ENCODE measurements around the gene MED27. TPM values are rescaled to one million over a fixed set of nuclear protein-coding genes. Genes with fewer than 3 reads are reported as not detected.
A peak's percentile ranks its signal among the peaks of the same experiment; 100 is the strongest.

Gene MED27
- total and polyA plus RNA-seq, 9 of the 15 experiments (the other 6 are each of a cell fraction or from before 2014, with no cell fraction given): 24.4 to 91.0 (median 36.1) TPM

DNA sequence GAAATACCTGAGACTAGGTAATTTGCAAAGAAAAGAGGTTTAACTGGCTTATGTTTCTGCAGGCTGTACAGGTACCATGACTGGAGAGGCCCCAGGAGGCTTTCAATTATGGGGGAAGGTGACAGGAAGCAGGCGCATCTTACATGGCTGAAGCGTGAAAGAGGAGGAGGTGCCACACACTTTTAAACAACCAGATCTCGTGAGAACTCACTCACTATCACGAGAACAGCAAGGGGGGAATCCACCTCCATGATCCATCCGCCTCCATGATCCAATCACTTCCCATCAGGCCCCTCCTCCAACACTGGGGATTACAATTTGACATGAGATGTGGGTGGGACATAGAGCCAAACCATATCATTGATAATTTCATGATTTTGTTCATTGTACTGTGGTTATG is 2.5 kb upstream of the MED27 start:
- no TSS peak for BruUV-seq (replicated peaks)
- Histone ChIP-seq H3K27ac (ENCODE audit: extremely low read depth, low read depth, low read length) (no peak overlapping the region), H3K9me1 (ENCODE audit: control insufficient read depth, insufficient read depth, low read length) (no peaks in the 10 kb centered on the region), H2AFZ (ENCODE audit: low read depth, low read length) (peak overlapping the region; percentile 40; the same call in 1 of the 2 replicates), H3K79me2 (ENCODE audit: control insufficient read depth, insufficient read depth, low read length) (peaks cover 23% of the 10 kb centered on the region), H3K9me3 (replicated peaks; ENCODE audit: control insufficient read depth, insufficient read depth, low read depth, low read length) (no peaks in the 10 kb centered on the region), H3K27me3 (ENCODE audit: control insufficient read depth in 2 of 2, insufficient read depth in 2 of 2, low read length in 2 of 2) (peaks cover 10 to 17% of the 10 kb centered on the region in 2 experiments), H3K9ac (ENCODE audit: insufficient read depth in 1 of 2, low read depth in 2 of 2, low read length in 2 of 2) (no peak overlapping the region), H4K20me1 (replicated peaks; ENCODE audit: control insufficient read depth, insufficient read depth, low read length) (no peaks in the 10 kb centered on the region), H3K4me2 (ENCODE audit: insufficient read depth, low read length) (no peak overlapping the region), H3K4me1 (replicated peaks in 1 of 2; ENCODE audit: control insufficient read depth in 2 of 2, insufficient read depth in 2 of 2, low read length in 2 of 2) (peaks cover 0 to 7% of the 10 kb centered on the region in 2 experiments; a peak in 2 of 5 replicates), H3K36me3 (ENCODE audit: control insufficient read depth, insufficient read depth, low read length) (peaks cover 10% of the 10 kb centered on the region; the same call in 2 of the 3 replicates), H3K4me3 (no peak overlapping the region)
- POLR2A ChIA-PET: interaction anchor here (0.6 kb wide), 1 partner anchor 42 kb away, joined by 3 read pairs; no protein-coding TSS in a partner anchor
- WGBS (ENCODE audit: insufficient coverage, low coverage, missing lambda C conversion rate): 22% methylated on average over 5 of the region's 5 CpGs
- no peak for FAIRE-seq
- peak; percentile 90 for TF ChIP-seq CHD2 (IDR thresholded peaks at IDR 0.05; ENCODE audit: low read depth, low read length)
- peak; percentile 37 for TF ChIP-seq RBM25 (IDR thresholded peaks at IDR 0.05; ENCODE audit: low read depth, low read length, severe bottlenecking)
- TF ChIP-seq, protein P1, sequence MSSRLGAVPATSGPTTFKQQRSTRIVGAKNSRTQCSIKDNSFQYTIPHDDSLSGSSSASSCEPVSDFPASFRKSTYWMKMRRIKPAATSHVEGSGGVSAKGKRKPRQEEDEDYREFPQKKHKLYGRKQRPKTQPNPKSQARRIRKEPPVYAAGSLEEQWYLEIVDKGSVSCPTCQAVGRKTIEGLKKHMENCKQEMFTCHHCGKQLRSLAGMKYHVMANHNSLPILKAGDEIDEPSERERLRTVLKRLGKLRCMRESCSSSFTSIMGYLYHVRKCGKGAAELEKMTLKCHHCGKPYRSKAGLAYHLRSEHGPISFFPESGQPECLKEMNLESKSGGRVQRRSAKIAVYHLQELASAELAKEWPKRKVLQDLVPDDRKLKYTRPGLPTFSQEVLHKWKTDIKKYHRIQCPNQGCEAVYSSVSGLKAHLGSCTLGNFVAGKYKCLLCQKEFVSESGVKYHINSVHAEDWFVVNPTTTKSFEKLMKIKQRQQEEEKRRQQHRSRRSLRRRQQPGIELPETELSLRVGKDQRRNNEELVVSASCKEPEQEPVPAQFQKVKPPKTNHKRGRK (tag; IDR thresholded peaks at IDR 0.05): no peak
- TF ChIP-seq RFX1 (IDR thresholded peaks at IDR 0.05): no peak
- intact Hi-C loops (cut with micrococcal nuclease): no loop called here
- in situ Hi-C loops (cut with MboI): no loop called here
- peak in 1 of 4 experiments; percentile 5 for DNase-seq (ENCODE audit: extremely low read depth in 1 of 4, low spot score in 3 of 4)
- ATAC-seq: no peak
- CTCF ChIA-PET (ENCODE audit: low intra/inter-chr PET ratio): no interaction called here

All from K562 (cell line).